OCI-LY7 (cell line): ENCODE data around the gene LMX1B.

Experiments used
- EZH2phosphoT487 ChIP-seq: fragments of 200-600 bp; sonication (generic); IDR thresholded peaks from 2 replicates; pipeline ENCODE4 v1.6.1; 2018; ENCODE audit warnings: low read depth, borderline replicate concordance, mild to moderate bottlenecking, mixed run types, antibody characterized with exemption, low read length, moderate library complexity, mixed read lengths
- TF ChIP-seq, protein P1 (sequence below): fragments of 200-600 bp; sonication (generic); conservative IDR thresholded peaks from 2 replicates; pipeline ENCODE4 v1.5.1; 2014; ENCODE audit warnings: mild to moderate bottlenecking, antibody characterized with exemption, low read length, moderate library complexity, mixed read lengths

DNA sequence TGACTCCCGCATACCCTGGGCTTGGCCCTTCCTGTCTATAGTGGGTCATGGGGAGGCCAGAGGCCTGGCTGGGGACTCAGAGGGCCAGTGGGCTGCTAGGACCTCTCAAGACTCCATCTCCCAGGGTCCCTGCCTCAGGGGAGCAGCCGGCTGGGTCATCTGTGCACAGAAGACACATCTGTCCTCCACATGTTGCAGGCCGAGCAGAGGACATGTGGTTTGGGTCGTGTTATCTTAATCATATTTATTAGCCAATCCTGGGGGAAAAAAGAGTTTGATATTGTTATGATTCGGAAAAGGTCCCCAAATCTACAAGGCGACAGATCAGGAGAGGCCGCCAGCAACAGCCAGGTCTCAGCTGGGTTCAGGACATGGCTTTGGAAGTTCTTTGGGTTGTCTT lies 14.4 kb downstream of the LMX1B start:
- TF ChIP-seq, protein P1, sequence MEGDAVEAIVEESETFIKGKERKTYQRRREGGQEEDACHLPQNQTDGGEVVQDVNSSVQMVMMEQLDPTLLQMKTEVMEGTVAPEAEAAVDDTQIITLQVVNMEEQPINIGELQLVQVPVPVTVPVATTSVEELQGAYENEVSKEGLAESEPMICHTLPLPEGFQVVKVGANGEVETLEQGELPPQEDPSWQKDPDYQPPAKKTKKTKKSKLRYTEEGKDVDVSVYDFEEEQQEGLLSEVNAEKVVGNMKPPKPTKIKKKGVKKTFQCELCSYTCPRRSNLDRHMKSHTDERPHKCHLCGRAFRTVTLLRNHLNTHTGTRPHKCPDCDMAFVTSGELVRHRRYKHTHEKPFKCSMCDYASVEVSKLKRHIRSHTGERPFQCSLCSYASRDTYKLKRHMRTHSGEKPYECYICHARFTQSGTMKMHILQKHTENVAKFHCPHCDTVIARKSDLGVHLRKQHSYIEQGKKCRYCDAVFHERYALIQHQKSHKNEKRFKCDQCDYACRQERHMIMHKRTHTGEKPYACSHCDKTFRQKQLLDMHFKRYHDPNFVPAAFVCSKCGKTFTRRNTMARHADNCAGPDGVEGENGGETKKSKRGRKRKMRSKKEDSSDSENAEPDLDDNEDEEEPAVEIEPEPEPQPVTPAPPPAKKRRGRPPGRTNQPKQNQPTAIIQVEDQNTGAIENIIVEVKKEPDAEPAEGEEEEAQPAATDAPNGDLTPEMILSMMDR, result no peak
- TF ChIP-seq EZH2phosphoT487, result no peak
